Measurements from ENCODE around the gene SERTAD1.
"Not testable (repeated sequence)": the region's sequence is repeated elsewhere in the genome, so short reads cannot be mapped to it uniquely, and the experiment has no call there.

The SERTAD1 gene, protein sequence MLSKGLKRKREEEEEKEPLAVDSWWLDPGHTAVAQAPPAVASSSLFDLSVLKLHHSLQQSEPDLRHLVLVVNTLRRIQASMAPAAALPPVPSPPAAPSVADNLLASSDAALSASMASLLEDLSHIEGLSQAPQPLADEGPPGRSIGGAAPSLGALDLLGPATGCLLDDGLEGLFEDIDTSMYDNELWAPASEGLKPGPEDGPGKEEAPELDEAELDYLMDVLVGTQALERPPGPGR

DNA sequence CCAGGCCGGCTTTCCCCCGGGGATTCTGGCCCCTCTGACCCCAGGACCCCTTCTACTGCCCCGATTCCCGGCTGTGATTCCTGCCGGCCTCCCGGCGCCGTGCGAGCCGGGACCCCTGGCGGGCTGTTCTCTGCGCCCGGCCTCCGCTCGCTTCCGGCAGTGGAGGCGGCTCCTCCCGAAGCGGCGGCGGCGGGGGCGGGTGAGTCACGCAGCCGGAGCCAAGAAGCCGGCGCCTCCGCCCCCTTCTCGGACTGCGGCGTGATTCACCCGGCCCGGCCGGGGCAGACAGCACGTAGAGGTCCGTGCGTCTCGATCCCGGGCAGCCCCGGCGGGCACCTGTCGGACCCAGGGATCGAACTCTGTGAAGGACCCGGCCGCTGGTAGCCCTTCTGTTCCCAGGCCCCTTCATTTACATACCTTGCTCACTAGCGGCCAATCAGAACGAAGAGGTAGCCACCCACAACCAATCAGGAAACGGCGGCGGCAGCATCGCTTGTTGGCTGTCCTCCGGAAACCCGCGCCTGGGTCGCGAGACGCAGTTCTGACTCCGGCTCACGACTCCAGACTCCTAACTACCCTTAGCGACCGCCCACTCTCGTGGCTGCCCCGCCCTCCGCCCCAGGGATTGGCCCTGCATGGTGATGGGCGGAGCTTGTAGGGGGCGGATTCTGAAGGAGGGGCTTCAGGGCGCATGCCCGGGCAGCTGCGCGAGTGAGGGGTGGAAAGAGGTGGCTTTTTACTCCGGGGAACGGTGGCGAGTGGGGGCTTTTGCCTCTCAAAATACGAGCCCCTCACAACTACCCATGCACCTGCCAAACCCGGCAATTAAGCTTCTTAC, at the start of gene SERTAD1:
TSS of gene SERTAD1 (minus strand) at position 543 of the 838 bp plus-strand sequence. CDS start 2,446 bp downstream, outside the sequence.
- peak; percentile 98 for DNase-seq (ENCODE audit: low read depth)

DNA sequence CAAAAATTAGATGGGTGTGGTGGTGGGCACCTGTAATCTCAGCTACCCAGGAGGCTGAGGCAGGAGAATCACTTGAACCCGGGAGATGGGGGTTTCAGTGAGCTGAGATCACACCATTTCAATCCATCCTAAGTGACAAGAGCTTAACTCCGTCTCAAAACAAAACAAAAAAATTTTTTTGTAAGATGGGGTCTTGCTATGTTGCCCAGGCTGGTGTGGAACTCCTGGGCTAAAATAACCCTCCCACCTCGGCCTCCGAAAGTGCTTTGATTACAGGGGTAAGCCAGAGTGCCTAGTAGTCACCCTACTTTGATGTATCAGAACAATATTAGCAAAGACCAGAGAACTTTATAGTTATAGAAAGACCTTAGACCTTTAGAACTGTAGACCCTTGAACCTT, 48.9 kb upstream of the SERTAD1 start:
- no peak for DNase-seq (ENCODE audit: low read depth)

DNA sequence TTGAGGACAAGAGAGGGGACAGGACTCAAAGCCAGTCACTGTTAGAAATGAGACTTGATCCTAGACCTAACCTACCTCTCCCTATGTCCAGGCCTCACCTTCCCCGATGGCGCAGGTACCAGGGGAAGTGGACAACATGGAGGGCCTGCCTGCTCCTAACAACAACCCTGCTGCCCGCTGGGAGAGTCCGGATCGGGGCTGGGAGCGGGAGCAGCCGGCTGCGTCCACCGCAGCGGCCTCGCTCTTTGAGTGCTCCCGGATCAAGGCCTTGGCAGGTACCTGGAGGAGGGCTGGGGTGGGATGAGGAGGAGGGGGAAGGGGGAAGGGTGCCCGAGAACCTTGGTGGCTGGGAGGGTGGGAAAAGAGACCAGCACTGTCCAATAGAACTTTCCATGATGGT, 46.7 kb upstream of the SERTAD1 start:
- DNase-seq (ENCODE audit: low read depth), result no peak

DNA sequence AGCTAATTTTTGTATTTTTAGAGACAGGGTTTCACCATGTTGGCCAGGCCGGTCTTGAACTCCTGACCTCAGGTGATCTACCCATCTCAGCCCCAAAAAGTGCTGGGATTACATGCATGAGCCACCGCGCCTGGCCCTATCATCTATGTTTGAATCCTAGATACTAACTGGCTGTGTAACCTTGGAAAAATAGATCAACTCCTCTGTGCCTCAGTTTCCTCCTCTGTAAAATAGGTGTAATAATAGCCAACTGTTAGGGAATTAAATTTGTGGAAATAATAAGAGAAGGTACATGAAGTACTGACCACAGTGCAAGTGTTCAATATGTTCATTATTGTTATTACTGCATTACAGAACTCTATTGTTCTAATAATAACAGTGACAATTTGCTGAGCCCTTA, 45.3 kb upstream of the SERTAD1 start:
- no peak for DNase-seq (ENCODE audit: low read depth)

DNA sequence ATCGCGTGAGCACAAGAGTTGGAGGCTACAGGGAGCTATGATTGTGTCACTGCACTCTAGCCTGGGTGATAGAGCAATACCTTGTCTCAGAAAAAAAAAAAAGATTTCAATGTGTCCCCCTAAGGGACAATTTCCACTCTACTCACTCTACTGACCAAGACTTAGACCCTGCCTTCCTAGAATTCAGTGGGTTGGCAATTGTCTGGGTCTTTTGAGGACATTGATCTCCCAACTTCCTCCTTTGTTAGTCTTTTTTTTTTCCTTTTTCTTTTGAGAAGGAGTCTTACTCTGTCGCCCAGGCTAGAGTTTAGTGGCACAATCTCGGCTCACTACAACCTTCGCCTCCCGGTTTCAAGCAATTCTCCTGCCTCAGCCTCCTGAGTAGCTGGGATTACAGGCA, 43.2 kb upstream of the SERTAD1 start:
- DNase-seq (ENCODE audit: low read depth), result no peak

DNA sequence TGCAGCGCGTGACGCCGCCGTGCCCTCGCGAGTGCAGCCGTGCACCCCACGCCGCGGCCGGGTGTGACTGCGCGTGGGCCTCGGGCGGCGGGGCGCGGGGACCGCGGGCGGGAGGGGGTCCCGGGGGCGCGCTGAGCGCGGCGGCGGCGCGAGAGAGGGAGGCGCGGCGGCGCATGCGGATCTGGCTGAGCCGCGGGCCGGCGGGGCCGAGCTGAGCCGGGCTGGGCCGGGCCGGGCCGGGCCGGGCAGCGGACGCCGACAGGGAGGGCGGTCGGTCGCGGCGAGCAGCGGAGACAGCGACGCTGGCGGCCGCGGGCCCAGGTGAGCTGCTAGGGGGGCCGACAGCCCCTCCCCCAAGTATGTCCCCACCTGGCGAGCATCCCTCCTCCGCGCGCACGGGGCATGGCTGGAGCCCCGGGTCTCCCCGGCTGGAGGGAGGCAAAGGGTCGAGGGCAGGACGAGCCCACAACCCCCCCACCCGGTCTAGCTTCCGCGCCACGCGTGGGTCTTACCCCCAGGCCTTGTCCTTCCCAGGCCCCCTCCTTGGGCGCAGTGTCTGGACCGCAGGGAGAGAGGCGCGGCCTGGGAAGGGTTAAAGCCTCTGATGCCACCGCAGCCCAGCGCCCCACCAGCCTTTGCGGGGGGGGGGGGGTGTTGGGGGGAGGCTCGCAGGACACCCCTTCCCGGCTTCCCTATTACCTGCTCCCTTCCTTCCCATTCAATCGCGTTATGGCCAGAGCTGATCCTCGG, 41.4 kb upstream of the SERTAD1 start, which contains the start of gene SPTBN4:
TSS of gene SPTBN4 (plus strand) at position 17 of the 750 bp plus-strand sequence. CDS start 5,621 bp downstream, outside the sequence.
- no peak for DNase-seq (ENCODE audit: low read depth)

DNA sequence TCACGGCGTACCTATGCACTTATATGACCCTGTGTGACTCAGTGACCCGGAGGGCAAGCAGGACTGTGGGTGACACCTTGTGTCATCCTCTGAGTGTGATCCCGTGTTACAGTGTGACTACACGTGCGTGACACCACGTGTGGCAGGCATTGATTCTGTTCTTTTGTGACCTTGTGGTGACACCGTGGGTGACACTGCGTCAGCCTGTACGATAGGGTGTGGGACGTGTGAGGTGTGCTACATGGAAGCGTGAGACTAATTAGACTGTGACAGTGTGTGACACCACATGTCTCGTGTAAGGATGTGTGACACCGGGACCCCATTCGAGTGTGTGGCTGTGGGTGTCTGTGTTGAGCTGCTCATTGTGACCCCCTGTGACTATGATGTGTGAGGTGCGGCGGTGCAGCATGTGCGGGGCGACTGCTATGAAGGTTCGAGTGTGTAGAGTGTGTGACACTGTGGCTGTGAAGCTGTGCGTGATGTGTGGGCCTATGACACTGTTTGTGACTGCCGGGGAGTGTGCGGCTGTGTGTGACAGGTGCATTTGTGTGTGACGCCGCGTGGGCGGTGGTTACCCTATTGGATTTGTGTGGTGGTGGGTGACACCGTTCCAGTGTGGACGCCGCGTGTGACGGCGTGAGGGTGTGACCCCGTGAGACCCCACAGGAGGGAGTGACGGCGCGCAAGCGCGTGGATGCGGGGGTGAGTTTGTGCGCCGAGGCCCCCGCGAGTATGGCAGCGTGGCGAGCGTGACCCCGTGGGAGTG, 40.6 kb upstream of the SERTAD1 start:
- no peak for DNase-seq (ENCODE audit: low read depth)

DNA sequence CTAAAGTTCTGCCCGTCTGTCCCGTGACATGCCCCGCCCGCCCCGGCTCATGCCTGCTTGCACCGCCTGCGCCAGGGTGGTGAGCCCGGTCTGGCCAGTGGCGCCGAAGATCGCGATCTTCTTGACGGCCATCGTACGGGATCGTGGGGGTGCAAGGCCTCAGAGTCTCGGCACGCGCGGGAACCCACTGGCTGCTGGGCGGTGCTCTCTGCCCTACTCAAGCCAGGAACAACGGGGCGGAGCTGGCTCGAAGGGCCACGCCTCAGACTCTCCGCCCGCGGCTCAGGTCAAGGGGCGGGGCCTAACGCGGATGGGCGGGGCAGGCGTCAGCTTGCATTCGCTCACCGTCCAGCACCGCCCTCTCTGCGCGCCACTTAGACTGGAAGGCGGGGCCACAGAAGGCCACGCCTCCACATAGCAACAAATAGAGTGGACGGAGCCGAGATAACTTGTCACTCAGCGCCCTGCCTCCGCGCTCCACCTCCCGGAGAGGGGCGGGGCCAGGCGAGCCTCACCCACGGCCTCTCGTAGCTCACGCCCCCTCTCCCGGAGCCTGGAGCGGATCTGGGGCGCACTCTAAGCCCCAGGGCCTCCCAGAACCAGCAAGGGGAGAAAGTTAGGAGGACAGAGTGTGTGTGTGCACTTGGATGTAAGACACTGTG, 39.9 kb upstream of the SERTAD1 start, which contains the start of gene BLVRB:
TSS of gene BLVRB (minus strand) at position 189 of the 662 bp plus-strand sequence. CDS start at position 132, 57 bp downstream.
- DNase-seq (ENCODE audit: low read depth), result peak; percentile 99

DNA sequence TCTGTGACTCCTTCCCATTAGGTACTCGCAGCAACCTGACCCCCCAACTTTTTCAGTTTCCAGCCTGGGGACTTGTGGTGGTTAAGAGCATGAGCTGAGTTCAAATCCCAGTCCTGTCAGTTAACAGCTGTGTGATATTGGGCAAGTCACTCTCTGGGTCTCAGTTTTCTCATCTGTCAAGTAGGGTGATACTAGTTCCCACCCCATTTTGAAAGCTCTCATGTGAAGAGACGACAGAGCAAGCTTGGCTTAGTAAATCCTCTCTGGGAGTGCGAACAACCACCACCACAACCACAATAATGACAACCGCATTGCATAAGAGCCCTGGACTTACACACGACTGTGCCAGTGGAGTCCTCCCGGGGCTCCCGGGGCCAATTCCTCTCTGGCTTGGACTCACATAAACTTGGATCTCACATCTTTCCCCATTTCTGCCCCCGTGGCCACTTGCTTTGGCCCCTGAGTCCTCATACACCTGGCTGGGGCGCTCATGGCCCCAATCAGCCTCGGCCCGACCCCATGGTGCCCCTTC, 39.3 kb upstream of the SERTAD1 start:
- DNase-seq (ENCODE audit: low read depth), result peak; percentile 61

DNA sequence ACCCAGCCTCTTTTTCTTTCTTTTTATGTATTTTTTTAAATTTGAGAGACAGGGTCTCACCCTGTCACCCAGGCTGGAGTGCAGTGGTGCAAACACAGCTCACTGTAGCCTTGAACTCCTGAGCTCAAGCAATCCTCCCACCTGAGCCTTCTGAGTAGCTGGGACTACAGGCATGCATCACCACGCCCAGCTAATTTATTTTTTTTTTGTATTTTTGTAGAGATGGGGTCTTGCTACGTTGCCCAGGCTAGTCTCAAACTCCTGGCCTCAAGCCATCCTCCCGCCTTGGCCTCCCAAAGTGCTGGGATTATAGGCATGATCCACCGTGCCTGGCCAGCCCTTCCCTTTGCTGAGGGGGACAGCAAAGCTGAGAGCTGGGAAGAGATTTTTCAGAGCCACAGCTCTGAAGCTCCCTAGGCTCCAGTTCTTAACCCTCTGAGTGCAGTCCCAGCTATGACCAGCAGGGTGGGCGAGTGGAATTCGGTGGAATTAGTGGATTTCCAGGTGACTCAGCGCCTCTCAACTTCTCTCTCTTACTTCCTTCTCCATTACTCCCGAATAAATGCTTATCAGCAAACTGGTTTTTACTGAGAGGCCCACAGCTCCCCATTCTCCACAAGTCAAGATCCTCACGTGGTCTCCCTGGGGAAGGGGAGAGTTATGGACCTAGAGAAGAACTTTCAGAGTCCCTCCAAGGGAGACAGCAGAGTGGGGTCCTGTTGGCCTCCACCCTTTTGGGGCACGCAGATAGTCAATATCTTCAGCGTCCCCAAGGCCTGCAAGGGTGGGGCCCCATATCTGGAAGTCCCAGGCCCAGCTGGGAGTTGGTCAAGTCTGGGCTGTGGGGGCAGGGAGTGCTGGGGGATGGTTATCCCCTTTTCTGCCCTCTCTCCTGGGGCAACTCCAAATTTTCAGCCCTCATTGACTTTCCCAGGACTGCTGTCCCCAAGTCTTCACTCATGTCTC, 38.5 kb upstream of the SERTAD1 start:
- DNase-seq (ENCODE audit: low read depth), result peak; percentile 85

DNA sequence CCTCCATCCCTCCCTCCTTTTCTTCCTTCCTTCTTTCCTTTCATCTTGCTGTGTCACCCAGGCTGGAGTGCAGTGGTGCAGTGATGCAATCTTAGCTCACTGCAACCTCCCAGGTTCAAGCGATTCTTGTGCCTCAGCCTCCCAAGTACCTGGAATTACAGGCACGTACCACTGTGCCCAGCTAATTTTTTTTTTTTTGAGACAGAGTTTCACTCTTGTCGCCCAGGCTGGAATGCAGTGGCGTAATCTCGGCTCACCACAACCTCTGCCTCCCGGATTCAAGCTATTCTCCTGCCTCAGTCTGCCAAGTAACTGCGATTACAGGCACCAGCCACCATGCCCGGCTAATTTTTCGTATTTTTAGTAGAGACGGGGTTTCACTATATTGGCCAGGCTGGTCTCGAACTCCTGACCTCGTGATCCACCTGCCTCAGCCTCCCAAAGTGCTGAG, 37.8 kb upstream of the SERTAD1 start:
- not testable (repeated sequence) for DNase-seq (ENCODE audit: low read depth)

DNA sequence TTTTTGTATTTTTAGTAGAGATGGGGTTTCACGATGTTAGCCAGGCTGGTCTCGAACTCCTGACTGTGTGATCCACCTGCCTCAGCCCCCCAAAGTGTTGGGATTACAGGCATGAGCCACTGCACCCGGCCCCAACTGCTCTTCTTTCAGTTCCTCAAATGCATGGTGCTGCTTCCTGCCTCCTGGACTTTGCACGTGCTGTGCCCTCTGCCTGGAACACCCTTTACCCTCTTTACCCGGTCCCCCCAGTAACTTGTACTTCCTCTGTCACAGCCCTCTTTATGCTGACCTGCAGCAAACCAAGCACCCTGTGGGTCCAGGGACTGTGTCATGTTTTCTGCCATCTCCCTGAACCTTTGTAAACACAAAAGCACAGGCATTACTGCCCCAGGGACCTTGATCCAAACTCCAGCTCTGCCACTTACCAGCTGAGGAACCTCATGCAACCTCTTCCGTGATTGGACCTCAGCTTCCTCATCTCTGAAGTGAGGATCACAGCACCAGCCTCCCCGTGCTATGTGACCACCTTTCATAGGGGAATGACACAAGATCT, 36.0 kb upstream of the SERTAD1 start:
- DNase-seq (ENCODE audit: low read depth), result no peak

DNA sequence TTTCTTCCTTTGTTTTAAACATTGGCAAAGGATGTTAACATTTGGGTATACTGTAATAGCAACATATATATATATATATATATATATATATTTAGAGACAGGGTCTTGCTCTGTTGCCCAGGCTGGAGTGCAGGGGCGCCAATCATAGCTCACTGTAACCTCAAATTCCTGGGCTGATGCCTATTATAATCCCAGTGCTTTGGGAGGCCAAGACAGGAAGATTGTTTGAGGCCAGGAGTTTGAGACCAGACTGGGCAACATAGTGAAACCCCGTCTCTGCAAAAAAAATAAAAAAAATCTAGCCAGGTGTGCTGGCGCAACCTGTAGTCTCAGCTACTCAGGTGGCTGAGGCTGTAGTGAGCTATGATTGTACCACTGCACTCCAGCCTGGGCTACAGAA, 34.4 kb upstream of the SERTAD1 start:
- DNase-seq (ENCODE audit: low read depth), result no peak

DNA sequence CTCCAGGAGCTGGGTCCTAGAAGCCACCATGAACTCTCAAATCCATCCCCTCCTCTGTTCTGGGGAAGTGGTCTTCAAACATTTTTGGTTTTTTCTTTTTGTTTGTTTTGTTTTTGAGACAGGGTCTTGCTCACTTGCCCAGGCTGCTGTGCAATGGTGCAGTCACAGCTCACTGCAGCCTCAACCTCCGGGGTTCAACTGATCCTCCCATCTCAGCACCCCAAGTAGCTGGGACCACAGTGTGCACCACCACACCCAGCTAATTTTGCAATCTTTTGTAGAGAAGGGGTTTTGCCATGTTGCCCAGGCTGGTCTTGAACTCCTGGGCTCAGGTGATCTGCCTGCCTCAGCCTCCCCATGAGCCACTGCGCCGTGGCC, 32.8 kb upstream of the SERTAD1 start:
- no peak for DNase-seq (ENCODE audit: low read depth)

DNA sequence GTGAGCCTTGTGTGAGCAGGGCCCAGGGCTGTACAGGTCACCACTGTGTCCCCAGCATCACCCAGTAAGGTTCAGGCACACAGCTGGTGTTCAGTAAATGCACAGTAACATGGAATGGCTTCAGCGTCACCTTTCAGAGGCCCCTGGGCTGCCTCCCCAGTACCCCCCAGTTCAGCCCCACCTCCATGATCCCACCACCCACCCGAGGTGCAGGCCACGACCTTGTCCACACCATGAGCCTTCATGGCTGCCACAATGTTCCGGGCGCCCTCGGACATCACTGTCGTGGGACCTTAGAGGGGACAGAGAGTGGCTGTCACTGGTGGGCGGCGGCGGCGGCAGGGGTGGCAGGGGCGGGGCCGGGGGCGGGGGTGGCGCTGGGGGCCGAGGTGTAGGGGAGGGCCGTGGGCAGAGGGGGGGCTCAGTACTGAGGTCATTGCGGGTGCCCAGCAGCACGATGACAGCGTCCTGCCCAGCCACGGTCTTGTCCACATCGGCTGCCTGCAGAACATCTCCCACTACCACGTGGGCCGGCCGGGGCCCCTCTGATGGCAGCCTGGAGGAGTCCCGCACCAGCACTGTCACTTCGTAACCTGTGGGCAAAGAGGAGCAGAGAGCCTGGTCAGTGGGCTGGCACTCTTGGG, 32.3 kb upstream of the SERTAD1 start:
- DNase-seq (ENCODE audit: low read depth), result no peak

DNA sequence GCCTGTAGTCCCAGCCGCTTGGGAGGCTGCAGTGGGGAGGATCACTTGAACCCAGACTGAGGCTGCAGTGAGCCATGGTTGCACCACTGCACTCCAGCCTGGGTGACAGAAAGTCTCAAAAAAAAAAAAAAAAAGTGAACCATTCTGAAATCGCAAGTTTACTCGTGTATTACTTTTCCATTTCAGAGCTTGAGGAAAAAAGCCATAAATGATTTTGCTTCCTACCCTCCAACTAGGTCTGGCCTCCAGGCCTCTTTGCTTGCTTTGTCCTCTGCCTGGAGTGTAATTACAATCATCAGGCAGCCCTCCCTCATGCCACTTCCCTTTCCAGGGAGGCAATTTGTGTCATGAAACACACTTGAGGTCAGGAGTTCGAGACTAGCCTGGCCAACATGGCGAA, 31.3 kb upstream of the SERTAD1 start:
- DNase-seq (ENCODE audit: low read depth), result no peak

DNA sequence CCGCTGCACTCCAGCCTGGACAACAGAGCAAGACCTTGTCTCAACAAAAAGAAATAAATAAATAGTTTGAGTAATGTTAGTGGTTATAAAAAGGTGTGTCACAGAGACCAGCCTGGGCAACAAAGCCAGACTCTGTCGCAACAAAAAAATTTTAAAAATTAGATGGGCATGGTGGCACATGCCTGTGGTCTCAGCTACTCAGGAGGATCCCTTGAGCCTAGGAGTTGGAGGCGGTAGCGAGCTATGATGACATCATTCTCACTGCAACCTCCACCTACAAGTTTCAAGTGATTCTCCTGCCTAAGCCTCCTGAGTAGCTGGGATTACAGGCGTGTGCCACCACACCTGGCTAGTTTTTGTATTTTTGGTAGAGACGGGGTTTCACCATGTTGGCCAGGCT, 28.2 kb upstream of the SERTAD1 start:
- DNase-seq (ENCODE audit: low read depth), result not testable (repeated sequence)

DNA sequence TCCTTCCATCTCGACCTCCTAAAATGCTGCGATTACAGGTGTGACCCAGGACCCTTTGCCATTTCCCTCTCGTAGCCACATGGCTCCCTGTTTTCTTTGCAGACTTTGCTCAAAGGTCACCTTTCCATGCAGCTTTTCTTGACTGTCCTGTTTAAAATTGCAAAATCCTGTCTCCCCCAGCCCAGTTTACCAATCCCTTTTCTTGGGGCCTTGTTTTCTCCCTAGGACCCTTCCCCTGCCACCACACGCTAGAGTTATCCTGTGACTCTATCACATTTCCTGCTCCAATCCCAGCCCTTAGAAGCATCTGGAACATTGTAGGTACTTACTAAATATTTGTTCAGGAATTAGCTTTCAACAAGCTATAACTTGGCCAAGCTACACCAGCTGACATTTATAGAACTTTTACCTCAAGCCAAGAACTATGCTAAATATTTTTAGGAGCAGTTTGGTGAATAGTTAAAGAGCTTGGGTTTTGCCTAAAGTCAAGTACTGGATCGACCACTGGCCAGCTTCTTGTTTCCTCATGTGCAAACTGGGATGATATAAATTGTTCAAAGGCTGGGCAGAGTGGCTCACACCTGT, 27.5 kb upstream of the SERTAD1 start:
- DNase-seq (ENCODE audit: low read depth), result no peak

Data from GM04504 (cell line).